ENCODE data around the gene TUBGCP2.
A peak's percentile ranks its signal among the peaks of the same experiment; 100 is the strongest.

Gene TUBGCP2

DNA sequence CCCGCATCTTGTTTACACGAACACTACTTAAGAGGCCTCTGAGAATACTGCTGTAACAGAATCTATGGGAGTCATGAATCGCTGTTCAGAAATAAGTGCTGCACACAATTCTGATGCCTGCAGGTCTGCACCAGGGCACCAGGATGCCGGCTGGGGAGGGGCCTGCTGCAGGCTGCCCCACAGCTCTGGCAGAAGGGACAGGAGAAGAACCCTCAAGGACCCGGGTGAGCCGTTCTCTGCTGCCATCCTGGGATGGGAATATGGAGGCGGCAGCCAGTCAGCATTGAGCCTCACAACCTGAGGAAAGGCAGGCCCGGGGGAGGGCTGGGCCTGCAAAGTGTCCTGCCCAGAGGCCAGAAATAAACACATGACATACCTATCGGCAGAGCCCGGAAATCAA, 11.2 kb downstream of the TUBGCP2 start:
- DNase-seq, result no peak

- DNase-seq, result no peak
Measured at GRCh38 chr10:133295426-133296320, 13.0 kb downstream of the TUBGCP2 start.

DNA sequence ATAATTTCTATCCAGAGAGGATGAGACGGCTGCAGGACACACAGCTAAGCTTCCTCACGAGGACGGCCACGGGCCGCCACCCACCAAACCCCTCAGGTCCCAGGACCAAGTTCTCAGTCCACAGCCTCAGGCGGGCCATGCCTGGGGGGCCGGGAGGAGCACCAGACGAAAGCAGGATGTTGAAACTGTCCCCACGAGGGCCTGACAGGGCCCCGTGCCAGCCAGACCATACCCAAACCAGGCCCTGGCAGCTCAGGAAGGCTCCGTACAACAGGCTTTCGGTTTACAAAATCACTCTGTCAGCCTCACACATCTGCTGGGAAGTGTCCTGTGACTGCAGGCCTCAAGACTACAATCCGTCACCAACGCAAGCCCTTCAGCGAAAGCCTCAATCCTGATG, 14.5 kb downstream of the TUBGCP2 start:
- DNase-seq, result no peak

- no peak for DNase-seq
Measured at GRCh38 chr10:133293810-133294119, 14.9 kb downstream of the TUBGCP2 start.

GRCh38 chr10:133292919-133293809, 15.5 kb downstream of the TUBGCP2 start:
- DNase-seq, result no peak

DNA sequence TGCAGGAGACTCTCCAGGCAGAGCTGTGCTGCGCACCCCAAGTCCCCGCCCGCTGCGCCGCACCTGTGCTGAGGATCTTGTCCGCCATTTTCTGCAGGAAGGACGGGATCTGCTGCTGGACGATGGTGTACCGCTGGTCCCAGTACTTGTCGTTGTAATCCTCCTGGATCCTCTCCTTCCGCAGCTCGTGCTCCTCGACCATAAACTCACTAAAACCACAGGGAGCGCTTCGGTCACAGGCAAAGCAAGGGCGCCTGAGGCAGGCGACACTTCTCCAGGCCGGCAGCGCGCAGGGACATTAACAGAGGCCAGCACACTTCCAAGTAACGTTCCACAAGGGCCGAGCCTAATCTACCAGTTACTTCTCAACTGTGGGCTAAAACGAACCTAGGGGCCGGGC, 18.9 kb downstream of the TUBGCP2 start:
- no peak for DNase-seq

DNA sequence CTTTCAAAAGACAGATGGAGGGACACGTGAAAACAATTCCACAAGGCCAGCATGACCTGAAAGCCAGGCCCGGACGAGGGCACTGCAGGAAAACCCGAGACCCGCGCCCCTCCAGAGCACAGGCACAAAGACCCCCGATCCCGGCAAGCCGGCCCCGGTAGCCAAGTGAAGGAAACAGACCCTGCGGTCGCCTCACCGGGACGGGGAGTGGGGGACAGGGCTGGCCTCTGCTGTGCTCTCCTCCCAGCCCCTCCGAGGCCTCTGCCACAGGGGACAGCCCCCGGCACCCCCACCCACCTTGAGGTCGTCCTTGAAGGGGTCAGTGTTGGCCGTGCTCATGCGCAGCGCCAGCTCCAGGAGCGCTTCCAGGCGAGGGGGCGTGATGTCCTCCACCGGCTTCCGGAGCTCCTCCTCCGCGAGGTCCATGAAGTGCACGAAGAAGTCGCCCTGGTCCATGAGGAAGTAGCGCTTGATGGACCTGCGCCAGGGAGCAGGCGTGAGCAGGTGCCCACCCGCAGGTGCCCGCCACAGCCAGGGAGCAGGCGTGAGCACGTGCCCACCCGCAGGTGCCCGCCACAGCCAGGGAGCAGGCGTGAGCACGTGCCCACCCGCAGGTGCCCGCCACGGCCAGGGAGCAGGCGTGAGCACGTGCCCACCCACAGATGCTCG, 20.7 kb downstream of the TUBGCP2 start:
- DNase-seq, result no peak

DNA sequence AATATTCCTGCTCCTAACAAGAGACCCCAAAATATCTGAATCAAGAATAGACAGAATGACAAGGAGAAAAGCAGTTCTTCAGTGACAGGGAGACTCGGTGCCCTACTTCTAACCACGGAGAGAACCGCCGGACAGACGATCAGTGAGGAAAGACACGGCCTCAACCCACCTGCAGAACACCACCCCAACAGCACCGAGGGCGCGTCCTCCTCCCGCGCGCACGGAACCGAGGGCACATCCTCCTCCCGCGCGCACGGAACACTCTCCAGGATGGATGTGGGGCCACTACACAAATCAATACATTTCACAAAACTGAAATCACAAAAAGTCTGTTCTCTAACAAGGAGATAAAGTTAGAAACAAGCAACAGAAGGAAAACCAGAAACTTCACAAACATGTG, 22.3 kb downstream of the TUBGCP2 start:
- DNase-seq, result no peak

DNA sequence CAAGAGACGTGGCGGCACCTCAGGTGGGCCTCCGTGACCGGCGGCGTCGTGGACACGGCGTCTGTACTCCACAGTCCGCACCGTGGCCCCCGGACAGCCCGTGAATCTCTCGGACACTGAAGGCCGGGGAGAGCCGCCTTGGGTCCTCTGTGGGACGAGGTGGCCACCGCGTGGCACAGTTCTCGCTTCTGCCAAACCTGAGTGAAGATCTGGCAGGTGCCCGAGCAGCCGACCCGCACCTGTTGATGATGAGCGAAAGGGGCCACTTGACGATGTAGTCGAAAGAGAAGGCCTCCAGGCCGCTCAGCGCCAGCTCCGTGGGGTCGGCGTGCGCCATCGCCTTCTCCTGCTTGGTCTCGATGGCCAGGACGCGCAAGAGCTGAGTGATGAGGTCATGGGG, 23.5 kb downstream of the TUBGCP2 start:
- DNase-seq, result no peak

DNA sequence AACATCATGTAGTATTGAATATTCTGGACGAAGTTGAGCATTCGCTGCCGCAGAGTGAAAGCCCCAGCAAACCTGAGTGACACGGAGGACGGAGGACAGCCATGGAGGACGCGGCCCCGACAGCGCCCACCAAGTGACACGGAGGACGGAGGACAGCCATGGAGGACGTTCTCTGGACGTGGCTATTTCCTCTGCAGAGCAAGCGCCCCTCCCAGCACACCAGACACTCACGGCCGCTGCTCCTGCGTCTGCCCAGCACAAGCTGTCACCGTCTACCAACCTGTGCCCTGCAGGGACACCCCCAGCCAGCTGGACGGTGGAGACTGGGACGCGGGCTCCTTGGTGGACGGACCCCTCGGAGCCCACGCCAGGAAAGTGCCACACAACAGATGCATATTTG, 24.7 kb downstream of the TUBGCP2 start:
- DNase-seq, result no peak

DNA sequence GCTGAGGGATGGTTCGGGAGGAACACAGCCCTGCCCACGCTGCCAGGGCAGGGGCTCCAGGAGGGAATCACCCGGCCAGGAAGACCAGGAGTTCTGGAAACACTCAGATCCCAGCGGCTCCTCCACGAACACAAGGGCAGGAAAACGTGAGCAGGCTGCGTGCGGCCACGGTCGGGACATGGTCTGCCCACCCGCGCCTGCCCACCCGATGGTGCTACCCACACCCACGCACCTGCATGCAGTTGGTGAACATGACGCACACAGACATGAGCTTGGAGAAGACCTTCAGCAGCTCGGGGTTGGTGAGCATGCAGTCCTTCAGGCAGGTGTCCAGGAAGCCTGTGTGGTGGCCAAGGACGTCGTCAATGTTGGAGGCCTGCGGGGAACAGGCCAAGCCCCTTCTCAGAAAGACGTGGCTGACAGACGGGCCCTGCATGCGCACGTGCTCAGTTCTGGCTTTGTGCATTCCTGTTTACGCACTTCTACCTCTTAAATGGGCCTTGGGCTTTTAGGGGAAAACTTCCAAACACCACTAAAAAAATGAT, 25.8 kb downstream of the TUBGCP2 start:
- DNase-seq, result no peak

GRCh38 chr10:133281628-133282372, 26.9 kb downstream of the TUBGCP2 start:
- no peak for DNase-seq

DNA sequence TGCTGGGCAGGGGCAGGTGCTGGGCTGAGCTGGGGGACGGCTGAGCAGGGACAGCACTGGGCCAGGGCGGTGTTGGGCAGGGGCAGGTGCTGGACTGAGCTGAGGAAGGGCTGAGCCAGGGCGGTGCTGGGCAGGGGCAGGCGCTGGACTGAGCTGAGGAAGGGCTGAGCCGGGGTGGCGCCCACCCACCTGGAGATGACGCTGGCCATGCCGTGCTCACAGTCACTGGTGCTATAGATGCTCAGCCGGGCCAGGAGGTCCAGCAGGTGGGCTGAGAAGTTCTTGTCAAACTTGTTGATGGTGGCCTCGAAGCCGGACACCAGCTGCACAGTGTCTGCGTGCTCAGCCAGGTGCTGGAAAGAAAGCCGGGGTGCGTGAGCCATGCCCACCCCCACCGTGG, 27.6 kb downstream of the TUBGCP2 start:
- DNase-seq, result no peak

DNA sequence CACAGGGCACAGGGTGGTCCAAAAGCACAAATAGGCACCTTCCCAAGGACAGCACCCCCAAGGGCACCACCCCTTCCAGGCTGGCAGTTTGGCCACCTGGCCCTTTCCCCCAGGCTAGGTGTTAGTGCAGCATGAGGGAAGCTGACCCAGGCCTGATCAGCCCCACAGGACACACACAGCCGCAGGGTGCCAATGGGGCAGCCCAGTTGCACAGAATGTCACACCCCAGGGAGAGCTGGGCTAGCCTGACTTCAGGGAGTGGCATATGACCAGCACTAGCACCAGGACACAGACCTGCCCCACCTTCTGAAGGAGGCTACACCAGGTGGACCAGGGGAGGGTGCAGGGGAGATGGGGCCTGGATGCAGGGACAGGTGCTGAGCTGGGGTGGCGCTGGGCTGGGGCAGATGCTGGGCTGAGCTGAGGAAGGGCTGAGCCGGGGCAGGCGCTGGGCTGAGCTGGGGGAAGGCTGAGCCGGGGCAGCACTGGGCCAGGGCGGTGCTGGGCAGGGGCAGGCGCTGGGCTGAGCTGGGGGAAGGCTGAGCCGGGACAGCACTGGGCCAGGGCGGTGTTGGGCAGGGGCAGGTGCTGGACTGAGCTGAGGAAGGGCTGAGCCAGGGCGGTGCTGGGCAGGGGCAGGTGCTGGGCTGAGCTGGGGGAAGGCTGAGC, 28.1 kb downstream of the TUBGCP2 start:
- DNase-seq, result no peak

DNA sequence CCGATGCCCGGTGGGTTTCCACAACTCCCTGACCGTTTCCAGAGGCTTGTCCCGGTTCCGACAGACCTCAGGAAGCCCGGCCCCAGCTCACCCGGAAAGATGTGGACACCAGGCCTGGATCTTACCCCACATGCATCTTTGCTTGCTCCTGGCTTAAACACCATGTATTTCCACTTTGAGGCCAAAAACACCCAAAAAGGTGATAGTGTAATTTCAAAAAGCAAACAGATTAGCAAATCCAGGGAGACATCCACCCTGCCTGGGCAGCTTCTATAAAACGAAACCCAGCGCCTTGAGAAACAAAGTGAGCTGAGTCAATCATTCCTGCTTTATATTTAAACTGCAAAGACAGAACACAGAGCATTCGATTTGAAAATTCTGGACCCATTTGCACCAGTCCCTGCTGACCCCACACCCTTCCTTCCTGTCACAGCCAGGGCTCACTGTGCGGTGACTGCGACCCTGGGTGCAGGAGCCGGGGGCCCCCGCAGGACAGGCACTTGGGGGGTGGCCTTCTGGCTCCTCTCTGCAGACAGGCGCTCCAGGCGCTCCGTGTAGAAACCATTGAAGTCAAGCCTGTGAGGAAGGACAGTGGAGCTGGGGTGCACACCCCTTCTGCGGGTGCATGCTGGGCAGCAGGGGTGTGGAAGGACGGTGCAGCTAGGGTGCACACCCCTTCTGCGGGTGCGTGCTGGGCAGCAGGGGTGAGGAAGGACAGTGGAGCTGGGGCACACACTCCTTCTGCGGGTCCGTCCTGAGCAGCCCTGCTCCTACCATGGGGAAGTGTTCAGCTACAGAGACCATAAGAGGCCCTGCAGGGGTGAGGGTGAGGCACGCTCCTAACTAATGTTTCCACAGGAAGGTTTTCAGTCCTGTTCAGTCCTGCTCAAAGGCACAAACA, 29.1 kb downstream of the TUBGCP2 start:
- DNase-seq, result peak; percentile 38

- peak; percentile 98 for DNase-seq
Measured at GRCh38 chr10:133278577-133279265, 30.0 kb downstream of the TUBGCP2 start.

DNA sequence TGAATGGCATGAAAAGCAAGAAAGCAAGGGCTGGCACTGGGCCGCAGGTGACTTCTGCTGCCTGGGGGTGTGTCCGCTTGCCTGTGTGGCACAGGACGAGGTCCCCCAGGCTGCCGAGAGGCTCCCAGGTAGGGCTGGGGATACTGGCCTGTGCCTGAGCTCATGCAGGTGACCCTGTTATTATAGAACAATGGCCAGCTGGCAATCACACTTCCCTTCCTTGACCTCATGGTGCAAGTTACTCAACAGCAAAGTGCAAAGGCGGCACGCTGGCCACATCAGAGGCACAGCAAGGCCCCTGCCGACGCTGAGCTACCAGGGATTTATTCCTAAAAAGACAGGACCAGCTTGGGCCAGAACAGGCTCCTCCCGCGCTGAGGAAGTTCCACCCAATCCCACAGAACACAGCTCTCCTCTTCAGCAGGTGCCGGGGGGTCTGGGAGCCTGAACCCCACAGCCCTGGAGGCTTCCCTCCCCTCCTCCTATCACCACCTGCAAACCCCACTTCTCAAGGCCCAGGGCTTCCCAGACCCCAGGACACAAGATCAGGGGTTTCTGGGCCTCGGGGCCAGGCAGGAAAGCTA, 30.6 kb downstream of the TUBGCP2 start:
- peak; percentile 90 for DNase-seq

- no peak for DNase-seq
Measured at GRCh38 chr10:133277277-133277992, 31.2 kb downstream of the TUBGCP2 start.

Measured in OCI-M1 (cell line).